Common myeloid progenitor, CD34-positive (primary cell): ENCODE measurements around the gene SLC29A4.
A peak's percentile ranks its signal among the peaks of the same experiment; 100 is the strongest.
"Not testable (repeated sequence)": the region's sequence is repeated elsewhere in the genome, so short reads cannot be mapped to it uniquely, and the experiment has no call there.

Experiments used
- CTCF ChIA-PET: fragments of 350-600 bp; sonication (Branson Sonifier 250); formaldehyde crosslinking; loops from one replicate; lab custom pipeline; 2021; ENCODE audit warnings: antibody characterized with exemption; lab: Charles Lee
- POLR2A ChIA-PET: fragments of 350-600 bp; sonication (Branson Sonifier 250); formaldehyde crosslinking; loops from one replicate; lab custom pipeline; 2021; ENCODE audit warnings: antibody characterized with exemption; lab: Charles Lee
- DNase-seq, 3 donors: peaks; one replicate each; pipeline versions ENCODE4 v3.0.0 to v3.0.0-alpha.2; 2013
- H3K27ac ChIP-seq, 2 experiments: 1 replicate in 1 of 2; 2 replicates in 1 of 2; pipeline ENCODE4 v1.7.0; 2013; ENCODE audit warnings: inconsistent platforms in 2 of 2, low read length in 2 of 2, mild to moderate bottlenecking in 2 of 2, low read depth in 1 of 2, moderate library complexity in 1 of 2; ENCODE audit not compliant: severe bottlenecking in 2 of 2, insufficient read depth in 1 of 2, poor library complexity in 1 of 2
- H3K27me3 ChIP-seq, 5 experiments: replicated peaks in 2 of 5; 1 replicate in 3 of 5; 2 replicates in 2 of 5; pipeline versions ENCODE4 v1.6.1 to v1.7.0; 2013; ENCODE audit warnings: low read length in 4 of 5, mild to moderate bottlenecking in 2 of 5, moderate library complexity in 2 of 5, inconsistent platforms in 1 of 5; ENCODE audit not compliant: insufficient read depth in 5 of 5, control insufficient read depth in 4 of 5
- H3K36me3 ChIP-seq, 4 experiments: 1 replicate in 2 of 4; 2 replicates in 2 of 4; pipeline versions ENCODE4 v1.6.1 to v1.7.0; 2013; ENCODE audit warnings: low read length in 3 of 4, control low read depth in 1 of 4, mild to moderate bottlenecking in 1 of 4; ENCODE audit not compliant: control insufficient read depth in 4 of 4, insufficient read depth in 4 of 4
- H3K4me1 ChIP-seq, 4 experiments: 1 replicate in 3 of 4; 2 replicates in 1 of 4; pipeline versions ENCODE4 v1.6.1 to v1.7.1; 2013; ENCODE audit warnings: low read length in 3 of 4, mild to moderate bottlenecking in 3 of 4, control low read depth in 1 of 4, inconsistent platforms in 1 of 4, moderate library complexity in 1 of 4; ENCODE audit not compliant: control insufficient read depth in 4 of 4, insufficient read depth in 4 of 4; ENCODE audit errors: control extremely low read depth in 1 of 4
- H3K4me3 ChIP-seq, 7 experiments: 1 replicate in 4 of 7; 2 replicates in 3 of 7; pipeline versions ENCODE4 v1.5.1 to v1.7.0; 2013; ENCODE audit warnings: mild to moderate bottlenecking in 7 of 7, low read length in 6 of 7, moderate library complexity in 6 of 7, inconsistent platforms in 2 of 7, low read depth in 2 of 7, control low read depth in 1 of 7; ENCODE audit not compliant: insufficient read depth in 4 of 7, control insufficient read depth in 1 of 7; ENCODE audit errors: extremely low read depth in 1 of 7
- H3K9me3 ChIP-seq, 5 experiments: 1 replicate in 4 of 5; 2 replicates in 1 of 5; pipeline versions ENCODE4 v1.6.1 to v1.7.1; 2013; ENCODE audit warnings: low read length in 4 of 5, mild to moderate bottlenecking in 2 of 5, inconsistent platforms in 1 of 5, low read depth in 1 of 5, moderate library complexity in 1 of 5; ENCODE audit not compliant: control insufficient read depth in 4 of 5, insufficient read depth in 2 of 5; ENCODE audit errors: control extremely low read depth in 1 of 5
- WGBS: methylation state at CpG from one replicate; pipeline ENCODE4 v1.1.5; 2013; ENCODE audit not compliant: insufficient coverage; 5-methylcytosine and 5-hydroxymethylcytosine counted together

Gene SLC29A4

DNA sequence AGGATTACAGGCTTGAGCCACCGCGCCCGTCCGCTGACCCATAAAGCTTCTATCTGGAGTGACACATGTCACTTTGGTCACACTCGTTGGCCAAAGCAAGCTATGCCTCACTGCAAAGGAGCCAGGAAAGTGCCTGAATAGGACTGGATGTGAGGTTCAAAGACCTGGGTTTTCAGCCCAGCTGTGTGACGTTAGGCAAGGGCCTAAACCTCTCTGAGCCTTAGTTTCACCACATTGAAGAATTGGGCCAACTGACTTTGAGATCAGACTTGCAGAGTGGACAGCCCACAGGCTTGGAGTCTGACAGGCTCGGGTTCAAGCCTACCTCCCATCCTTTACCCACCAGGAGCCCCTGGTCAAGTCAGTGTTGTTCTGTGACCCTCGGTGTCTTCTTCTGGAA is 5.8 kb downstream of the SLC29A4 start:
- WGBS: 92% methylated on average over 4 of the region's 8 CpGs
- H3K27ac ChIP-seq, DNase-seq, H3K36me3 ChIP-seq, H3K4me1 ChIP-seq, POLR2A ChIA-PET, H3K9me3 ChIP-seq, CTCF ChIA-PET, H3K4me3 ChIP-seq: not testable (repeated sequence)
- peaks cover 0 to 15% (median 2%) of the 10 kb centered on the region in 5 experiments for H3K27me3 ChIP-seq

GRCh38 chr7:5289355-5289754 is 6.6 kb downstream of the SLC29A4 start:
- H3K36me3 ChIP-seq: no peaks in the 10 kb centered on the region
- 93% methylated on average over 6 of the region's 7 CpGs for WGBS
- ChIA-PET POLR2A (no interaction called here), CTCF (no interaction called here)
- peaks cover 0 to 9% (median 0%) of the 10 kb centered on the region in 5 experiments for H3K27me3 ChIP-seq
- H3K27ac ChIP-seq: no peak overlapping the region
- peaks cover 0 to 2% (median 0%) of the 10 kb centered on the region in 5 experiments for H3K9me3 ChIP-seq
- DNase-seq: no peak
- H3K4me1 ChIP-seq: no peaks in the 10 kb centered on the region
- no peak overlapping the region for H3K4me3 ChIP-seq

DNA sequence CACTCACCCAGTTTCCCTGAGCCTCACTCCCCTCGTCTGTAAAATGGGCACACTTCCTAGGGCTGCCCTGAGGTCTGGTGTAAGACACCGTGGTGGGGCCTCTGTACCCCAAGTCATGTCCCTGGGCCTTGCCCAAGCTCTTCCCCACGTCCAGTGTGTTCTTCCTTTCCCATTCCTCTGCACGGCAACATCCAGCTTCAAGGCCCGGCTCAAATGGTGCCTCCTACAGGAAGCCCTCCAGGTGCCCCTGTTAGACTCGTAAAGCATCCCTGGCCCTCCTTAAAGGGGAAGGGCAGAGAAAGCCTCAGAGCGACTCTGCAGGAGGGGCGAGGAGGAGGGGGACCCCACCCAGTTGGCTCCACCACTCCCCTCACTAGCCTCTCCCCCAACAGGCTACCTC is 8.6 kb downstream of the SLC29A4 start:
- H3K9me3 ChIP-seq: peaks cover 0 to 7% (median 2%) of the 10 kb centered on the region in 5 experiments
- H3K27me3 ChIP-seq: peaks cover 0 to 19% (median 5%) of the 10 kb centered on the region in 5 experiments
- H3K36me3 ChIP-seq: no peaks in the 10 kb centered on the region
- ChIA-PET CTCF (no interaction called here), POLR2A (no interaction called here)
- WGBS: 87% methylated on average over 6 of the region's 8 CpGs
- no peak overlapping the region for H3K27ac ChIP-seq
- H3K4me3 ChIP-seq: no peak overlapping the region
- DNase-seq: no peak
- peaks cover 0 to 5% (median 2%) of the 10 kb centered on the region in 4 experiments for H3K4me1 ChIP-seq

DNA sequence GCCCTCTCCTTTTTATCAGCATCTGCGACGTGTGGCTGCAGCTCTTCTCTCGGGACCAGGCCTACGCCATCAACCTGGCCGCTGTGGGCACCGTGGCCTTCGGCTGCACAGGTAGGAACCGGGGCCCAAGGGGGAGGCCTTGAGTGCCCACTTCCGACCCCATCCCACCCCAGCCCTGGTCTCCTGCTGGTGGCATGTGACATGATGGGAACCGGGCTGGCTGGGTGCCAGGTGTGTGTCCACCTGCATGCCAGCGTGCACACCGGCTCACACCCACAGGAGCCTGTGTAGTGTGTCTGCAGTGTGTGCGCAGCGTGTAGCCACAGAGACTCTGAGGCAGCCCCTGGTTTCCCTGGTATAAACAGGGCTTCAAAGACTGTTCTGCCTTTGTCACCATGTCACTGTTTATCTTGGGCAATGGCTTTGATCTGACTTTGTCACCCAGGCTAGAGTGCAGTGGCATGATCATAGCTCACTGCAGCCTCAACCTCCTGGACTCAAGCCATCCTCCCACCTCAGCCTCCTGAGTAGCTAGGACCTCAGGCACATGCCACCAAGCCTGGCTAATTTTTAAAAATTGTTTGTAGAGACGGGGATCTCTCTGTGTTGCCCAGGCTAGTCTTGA is 9.1 kb downstream of the SLC29A4 start:
- 97% methylated on average over 10 of the region's 15 CpGs for WGBS
- H3K27me3 ChIP-seq: peaks cover 0 to 17% (median 5%) of the 10 kb centered on the region in 5 experiments
- H3K9me3 ChIP-seq, H3K36me3 ChIP-seq, DNase-seq, POLR2A ChIA-PET, H3K4me1 ChIP-seq, H3K4me3 ChIP-seq, H3K27ac ChIP-seq, CTCF ChIA-PET: not testable (repeated sequence)

DNA sequence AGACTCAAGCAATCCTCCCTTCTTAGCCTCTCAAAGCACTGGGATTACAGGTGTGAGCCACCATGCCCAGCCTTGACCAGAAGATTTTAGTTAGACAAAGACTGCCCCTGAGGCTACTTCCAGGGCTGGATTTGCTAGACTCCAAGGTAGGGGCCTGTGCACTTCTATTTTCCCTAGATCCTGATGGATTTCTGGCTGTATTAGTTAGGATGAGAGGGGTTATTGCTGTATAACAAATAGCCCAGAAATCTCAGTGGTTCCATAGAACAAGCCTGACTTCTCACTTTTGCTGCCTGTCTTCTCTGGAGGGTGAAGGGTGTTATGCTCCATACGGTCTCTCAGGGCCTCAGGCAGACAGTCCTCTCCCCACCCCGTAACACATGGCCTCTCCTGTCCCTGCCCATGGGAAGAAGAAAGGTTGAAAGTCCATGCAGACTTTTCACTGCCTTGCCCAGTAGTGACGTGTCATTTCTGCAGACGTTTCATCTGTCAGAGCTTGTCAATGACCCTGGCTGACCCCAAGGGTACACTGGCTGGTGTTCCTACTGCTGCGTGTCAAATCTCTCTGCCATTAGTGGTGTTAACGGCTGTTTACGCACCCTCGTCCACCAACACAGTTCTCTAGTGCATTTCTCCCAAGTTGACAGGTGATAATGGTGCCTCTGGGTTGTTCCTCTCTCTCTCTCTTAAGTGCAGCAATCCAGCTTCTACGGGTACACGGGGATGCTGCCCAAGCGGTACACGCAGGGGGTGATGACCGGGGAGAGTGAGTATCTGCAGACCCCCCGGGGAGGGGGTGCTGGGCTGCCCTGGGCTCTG is 11.6 kb downstream of the SLC29A4 start:
- 97% methylated on average over 10 of the region's 14 CpGs for WGBS
- Histone ChIP-seq H3K9me3 (peaks cover 0 to 7% (median 2%) of the 10 kb centered on the region in 5 experiments), H3K4me3 (no peak overlapping the region), H3K4me1 (peaks cover 0 to 12% (median 8%) of the 10 kb centered on the region in 4 experiments), H3K36me3 (no peaks in the 10 kb centered on the region), H3K27ac (no peak overlapping the region), H3K27me3 (peaks cover 0 to 30% (median 9%) of the 10 kb centered on the region in 5 experiments)
- DNase-seq: no peak
- POLR2A ChIA-PET: no interaction called here
- CTCF ChIA-PET: no interaction called here

- Histone ChIP-seq H3K36me3 (no peaks in the 10 kb centered on the region), H3K4me3 (peak overlapping the region in 2 of 7 experiments; percentile 36 to 57), H3K9me3 (peaks cover 0 to 7% (median 2%) of the 10 kb centered on the region in 5 experiments), H3K4me1 (peaks cover 0 to 12% (median 8%) of the 10 kb centered on the region in 4 experiments), H3K27ac (no peak overlapping the region), H3K27me3 (peaks cover 0 to 30% (median 9%) of the 10 kb centered on the region in 5 experiments)
- ChIA-PET POLR2A (no interaction called here), CTCF (no interaction called here)
- no peak for DNase-seq
- WGBS: 83% methylated on average over 27 of the region's 33 CpGs
Measured at GRCh38 chr7:5295039-5296014, 12.6 kb downstream of the SLC29A4 start.
